Esophagus muscularis mucosa (tissue), 4 donors: ENCODE data around the gene MXRA8. TPM values are rescaled to one million over a fixed set of nuclear protein-coding genes. Genes with fewer than 3 reads are reported as not detected.

Experiments used
- DNase-seq: peaks from one replicate; pipeline ENCODE4 v3.0.0-alpha.2; 2017; ENCODE audit errors: extremely low spot score
- H3K27ac ChIP-seq, 4 donors: fragments of 200-600 bp; sonication (generic); replicated peaks in 1 of 4; 1 replicate in 3 of 4; 2 replicates in 1 of 4; pipeline ENCODE4 v1.5.1; 2016 to 2019; ENCODE audit warnings: mild to moderate bottlenecking in 1 of 4
- H3K27me3 ChIP-seq, 4 donors: fragments of 200-600 bp; sonication (generic); one replicate each; pipeline versions ENCODE4 v1.5.1 to v1.6.0; 2016 to 2019
- H3K36me3 ChIP-seq, 4 donors: fragments of 200-600 bp; sonication (generic); one replicate each; pipeline ENCODE4 v1.5.1; 2016 to 2019
- H3K4me1 ChIP-seq, 4 donors: fragments of 200-600 bp; sonication (generic); one replicate each; pipeline ENCODE4 v1.5.1; 2016 to 2019
- H3K4me3 ChIP-seq, 4 donors: fragments of 200-600 bp; sonication (generic); 1 replicate in 2 of 4; 2 replicates in 2 of 4; pipeline ENCODE4 v1.5.1; 2016 to 2019; ENCODE audit warnings: mild to moderate bottlenecking in 4 of 4, moderate library complexity in 1 of 4
- H3K9me3 ChIP-seq, 4 donors: fragments of 200-600 bp; sonication (generic); 1 replicate in 3 of 4; 2 replicates in 1 of 4; pipeline ENCODE4 v1.5.1; 2016 to 2019
- CTCF ChIP-seq, 3 experiments: fragments of 200-600 bp in 2 of 3; fragments of 450-650 bp in 1 of 3; sonication (generic) in 2 of 3; IDR thresholded peaks; one replicate each; pipeline ENCODE4 v1.5.1; 2017 to 2019; ENCODE audit warnings: antibody characterized with exemption in 3 of 3, mild to moderate bottlenecking in 2 of 3, moderate library complexity in 1 of 3
- EP300 ChIP-seq: sonication (generic); formaldehyde crosslinking; IDR thresholded peaks from one replicate; pipeline ENCODE4 v1.6.1; 2017; ENCODE audit warnings: antibody characterized with exemption
- POLR2A ChIP-seq: fragments of 450-650 bp; IDR thresholded peaks from one replicate; pipeline ENCODE4 v1.6.1; 2017; ENCODE audit warnings: antibody characterized with exemption, moderate library complexity, mild to moderate bottlenecking, low read depth
- POLR2AphosphoS5 ChIP-seq, 2 donors: sonication (generic); formaldehyde crosslinking; IDR thresholded peaks; one replicate each; pipeline ENCODE4 v1.6.1; 2017; ENCODE audit warnings: antibody characterized with exemption in 2 of 2
- WGBS: methylation state at CpG from one replicate; pipeline ENCODE4 v1.1.5; 2018; 5-methylcytosine and 5-hydroxymethylcytosine counted together
- intact Hi-C: fragments of 100-400 bp; cut with DNase I; formaldehyde crosslinking; loops from one replicate; pipeline ENCODE4 v1.15.1; 2023
- total RNA-seq, 4 donors: library from RNA; depleted of rRNA; stranded (reverse); fragments of >200 nt; gene quantifications; one replicate each; pipeline versions ENCODE4 v1.1.0 to v1.2.1, GENCODE V29; 2016

MXRA8 gene
- total RNA-seq, 4 donors from 2014 or later = 68.5 to 129 (median 87.2) TPM

- Histone ChIP-seq H3K36me3 (peaks cover 27 to 58% (median 52%) of the 10 kb centered on the region in 4 donors), H3K4me3 (no peak overlapping the region), H3K27me3 (no peaks in the 10 kb centered on the region), H3K4me1 (peaks cover 5 to 16% (median 10%) of the 10 kb centered on the region in 4 donors), H3K9me3 (no peaks in the 10 kb centered on the region), H3K27ac (no peak overlapping the region)
- TF ChIP-seq POLR2A = no peak
- TF ChIP-seq EP300 = no peak
- no peak for TF ChIP-seq POLR2AphosphoS5 (IDR thresholded peaks at IDR 0.05)
- TF ChIP-seq CTCF (IDR thresholded peaks at IDR 0.05) = no peak
- intact Hi-C loops = no loop called here
- 83% methylated on average over 16 of the region's 21 CpGs for WGBS
- DNase-seq = no peak
These were observed 22.5 kb downstream of the MXRA8 start for GRCh38 chr1:1335792-1336248.

GRCh38 chr1:1335283-1335682 lies 23.1 kb downstream of the MXRA8 start:
- Histone ChIP-seq H3K27ac (no peak overlapping the region), H3K27me3 (no peaks in the 10 kb centered on the region), H3K4me1 (peaks cover 11 to 22% (median 15%) of the 10 kb centered on the region in 4 donors), H3K4me3 (no peak overlapping the region), H3K36me3 (peaks cover 26 to 53% (median 47%) of the 10 kb centered on the region in 4 donors), H3K9me3 (no peaks in the 10 kb centered on the region)
- no peak for TF ChIP-seq EP300
- TF ChIP-seq POLR2AphosphoS5 (IDR thresholded peaks at IDR 0.05) = no peak
- TF ChIP-seq CTCF (IDR thresholded peaks at IDR 0.05) = no peak
- no peak for TF ChIP-seq POLR2A
- whole genome bisulfite sequencing = 80% methylated on average over 16 of the region's 16 CpGs
- intact Hi-C loops = no loop called here
- DNase-seq = no peak

GRCh38 chr1:1334835-1335234 lies 23.5 kb downstream of the MXRA8 start:
- H3K27me3 ChIP-seq = no peaks in the 10 kb centered on the region
- no peak overlapping the region for H3K27ac ChIP-seq
- peaks cover 13 to 23% (median 17%) of the 10 kb centered on the region in 4 donors for H3K4me1 ChIP-seq
- H3K4me3 ChIP-seq = no peak overlapping the region
- DNase-seq = no peak
- WGBS = no CpG with 5 or more reads among the region's 11 CpGs
- intact Hi-C loops = no loop called here
- no peaks in the 10 kb centered on the region for H3K9me3 ChIP-seq
- peaks cover 21 to 48% (median 43%) of the 10 kb centered on the region in 4 donors for H3K36me3 ChIP-seq
- TF ChIP-seq EP300 (no peak), CTCF (IDR thresholded peaks at IDR 0.05) (no peak)

- Histone ChIP-seq H3K36me3 (peaks cover 10 to 44% (median 36%) of the 10 kb centered on the region in 4 donors), H3K9me3 (no peaks in the 10 kb centered on the region), H3K27ac (no peak overlapping the region), H3K4me3 (no peak overlapping the region), H3K4me1 (peaks cover 13 to 23% (median 17%) of the 10 kb centered on the region in 4 donors), H3K27me3 (no peaks in the 10 kb centered on the region)
- 85% methylated on average over 18 of the region's 36 CpGs for WGBS
- TF ChIP-seq POLR2AphosphoS5 (IDR thresholded peaks at IDR 0.05) (no peak), CTCF (IDR thresholded peaks at IDR 0.05) (no peak), POLR2A (no peak), EP300 (no peak)
- intact Hi-C loops = no loop called here
- DNase-seq = no peak
These were observed 24.7 kb downstream of the MXRA8 start for GRCh38 chr1:1333551-1334241.
